Peyer's patch (tissue), 4 donors: ENCODE data around the gene ZCCHC8.

Source experiments
- CTCF ChIP-seq, 6 experiments: fragments of 450-650 bp in 4 of 6; fragments of 200-600 bp in 2 of 6; sonication (generic) in 1 of 6; IDR thresholded peaks; one replicate each; pipeline ENCODE4 v1.5.1; 2017 to 2019; ENCODE audit warnings: antibody characterized with exemption in 6 of 6, mild to moderate bottlenecking in 3 of 6, moderate library complexity in 1 of 6
- POLR2A ChIP-seq, 2 donors: fragments of 450-650 bp; IDR thresholded peaks; one replicate each; pipeline ENCODE4 v1.5.1; 2017; ENCODE audit warnings: antibody characterized with exemption in 2 of 2, mild to moderate bottlenecking in 2 of 2, moderate library complexity in 2 of 2

GRCh38 chr12:122437656-122438121 is 63.0 kb downstream of the ZCCHC8 start:
- no peak for TF ChIP-seq CTCF (IDR thresholded peaks at IDR 0.05)
- TF ChIP-seq POLR2A (IDR thresholded peaks at IDR 0.05), result no peak
